Measurements from ENCODE around the gene OR51A7.
"Not testable (repeated sequence)": the region's sequence is repeated elsewhere in the genome, so short reads cannot be mapped to it uniquely, and the experiment has no call there.

Gene OR51A7

GRCh38 chr11:4903484-4903883 lies at the start of gene OR51A7:
Gene OR51A7, plus strand, starts transcription at chr11:4903783. Its CDS starts 3,587 bp downstream, at chr11:4907370.
- TF ChIP-seq CTCF (IDR thresholded peaks at IDR 0.05; ENCODE audit: insufficient read depth, low read length, missing control alignments), result no peak
- ChIA-PET CTCF (no interaction called here), POLR2A (no interaction called here)
- no peak for DNase-seq (ENCODE audit: low read depth, low spot score)
- no peak within 1 kb of the TSS for H3K4me3 ChIP-seq (ENCODE audit: low read depth, low read length)

- H3K4me3 ChIP-seq (ENCODE audit: low read depth, low read length); POLR2A ChIA-PET; CTCF ChIA-PET; DNase-seq (ENCODE audit: low read depth, low spot score): not testable (repeated sequence)
These were observed 49.3 kb upstream of the OR51A7 start for GRCh38 chr11:4854286-4854685.

DNA sequence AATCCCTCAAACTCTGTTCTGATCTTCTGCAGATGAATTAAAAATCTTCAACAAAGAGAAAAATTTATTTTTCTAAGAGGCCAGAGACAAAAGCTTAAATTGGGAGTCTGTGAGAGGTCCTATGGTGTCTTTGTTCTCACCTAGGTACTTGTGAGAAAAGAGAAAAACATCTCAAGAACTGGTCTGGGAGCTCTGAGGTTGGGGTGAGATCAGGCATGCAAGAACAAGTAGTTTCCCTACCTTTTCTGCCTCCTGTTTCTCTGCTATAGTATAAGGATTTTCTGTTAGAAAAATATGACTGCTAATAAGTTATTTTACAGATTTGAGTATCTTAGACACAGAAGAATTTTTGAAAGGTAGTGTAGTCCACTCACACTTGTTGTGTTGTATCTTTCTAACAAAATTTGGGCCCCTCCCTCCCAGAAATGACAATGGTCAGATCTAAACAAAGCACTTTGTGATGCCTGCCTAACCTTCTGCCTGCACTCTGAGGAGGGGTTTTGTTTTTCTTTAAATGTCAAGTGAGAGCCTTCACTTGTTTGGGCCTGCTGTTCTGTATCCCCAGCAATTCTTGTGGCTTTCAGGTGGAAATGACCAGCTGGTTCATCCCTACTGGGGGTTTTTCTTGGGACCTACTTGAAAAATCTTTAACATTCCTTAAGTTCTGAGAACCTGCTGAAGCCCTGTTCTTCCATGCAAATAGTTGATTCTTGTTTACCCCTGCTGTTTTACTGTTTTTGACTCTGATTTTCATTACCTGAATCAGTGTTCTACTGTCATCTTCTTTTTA lies 40.9 kb upstream of the OR51A7 start:
- ChIA-PET POLR2A (no interaction called here), CTCF (no interaction called here)
- DNase-seq (ENCODE audit: low read depth, low spot score), result no peak
- H3K4me3 ChIP-seq (ENCODE audit: low read depth, low read length), result no peak overlapping the region
- no peak for TF ChIP-seq CTCF (IDR thresholded peaks at IDR 0.05; ENCODE audit: insufficient read depth, low read length, missing control alignments)

- no peak overlapping the region for H3K4me3 ChIP-seq (ENCODE audit: low read depth, low read length)
- POLR2A ChIA-PET, result no interaction called here
- no peak for TF ChIP-seq CTCF (IDR thresholded peaks at IDR 0.05; ENCODE audit: insufficient read depth, low read length, missing control alignments)
- DNase-seq (ENCODE audit: low read depth, low spot score), result no peak
- CTCF ChIA-PET, result no interaction called here
These were observed 39.7 kb upstream of the OR51A7 start for GRCh38 chr11:4863876-4864275.

- no peak overlapping the region for H3K4me3 ChIP-seq (ENCODE audit: low read depth, low read length)
- ChIA-PET POLR2A (no interaction called here), CTCF (no interaction called here)
- no peak for TF ChIP-seq CTCF (IDR thresholded peaks at IDR 0.05; ENCODE audit: insufficient read depth, low read length, missing control alignments)
- DNase-seq (ENCODE audit: low read depth, low spot score), result no peak
These were observed 37.7 kb upstream of the OR51A7 start for GRCh38 chr11:4865855-4866254.

GRCh38 chr11:4881188-4881587 lies 22.4 kb upstream of the OR51A7 start:
- POLR2A ChIA-PET, result no interaction called here

More at GRCh38 chr11:4881188-4881587, 22.4 kb upstream of the OR51A7 start:
- CTCF ChIA-PET, result no interaction called here
- no peak for TF ChIP-seq CTCF (IDR thresholded peaks at IDR 0.05; ENCODE audit: insufficient read depth, low read length, missing control alignments)
- no peak overlapping the region for H3K4me3 ChIP-seq (ENCODE audit: low read depth, low read length)
- no peak for DNase-seq (ENCODE audit: low read depth, low spot score)
